Gastroesophageal sphincter (tissue), 3 donors: ENCODE measurements around the gene DCLK1.

ENCODE experiments used
- CTCF ChIP-seq, 4 experiments: fragments of 200-600 bp in 2 of 4; fragments of 450-650 bp in 2 of 4; sonication (generic) in 1 of 4; IDR thresholded peaks; one replicate each; pipeline ENCODE4 v1.5.1; 2017 to 2019; ENCODE audit warnings: antibody characterized with exemption in 4 of 4, mild to moderate bottlenecking in 2 of 4, moderate library complexity in 2 of 4
- EP300 ChIP-seq: sonication (generic); formaldehyde crosslinking; IDR thresholded peaks from one replicate; pipeline ENCODE4 v1.6.1; 2017; ENCODE audit warnings: antibody characterized with exemption, mild to moderate bottlenecking
- POLR2AphosphoS5 ChIP-seq: sonication (generic); formaldehyde crosslinking; IDR thresholded peaks from one replicate; pipeline ENCODE4 v1.6.1; 2017; ENCODE audit warnings: antibody characterized with exemption

- TF ChIP-seq CTCF (IDR thresholded peaks at IDR 0.05) (no peak), EP300 (no peak), POLR2AphosphoS5 (no peak)
Measured at GRCh38 chr13:35874704-35875103, 256.5 kb downstream of the DCLK1 start.
